GM23338 (cell line): ENCODE results near the gene MIER2.

Experiments used
- CREB1 ChIP-seq: fragments of 250-450 bp; sonication (Bioruptor Pico); IDR thresholded peaks from 2 replicates; pipeline ENCODE4 v1.5.0; 2020; ENCODE audit warnings: low read depth, mild to moderate bottlenecking, moderate library complexity
- CTCF ChIP-seq, 2 experiments: fragments of 200-600 bp in 1 of 2; sonication (generic) in 1 of 2; conservative IDR thresholded peaks; 2 replicates each; pipeline versions ENCODE4 v1.5.1 to v1.6.1; 2016 to 2017; ENCODE audit warnings: antibody characterized with exemption in 2 of 2, low read depth in 2 of 2, mild to moderate bottlenecking in 2 of 2, moderate library complexity in 1 of 2
- ETS1 ChIP-seq: IDR thresholded peaks from 2 replicates; pipeline ENCODE4 v1.6.1; 2016; ENCODE audit warnings: antibody characterized with exemption
- EZH2 ChIP-seq: fragments of 200-600 bp; sonication (generic); IDR thresholded peaks from one replicate; pipeline ENCODE4 v1.8.0; 2017; ENCODE audit warnings: antibody characterized with exemption, mild to moderate bottlenecking, low read depth; ENCODE audit not compliant: unreplicated experiment
- JUNB ChIP-seq: IDR thresholded peaks from one replicate; pipeline ENCODE4 v1.6.1; 2016; ENCODE audit warnings: antibody characterized with exemption; ENCODE audit not compliant: unreplicated experiment
- POLR2AphosphoS5 ChIP-seq: IDR thresholded peaks from 2 replicates; pipeline ENCODE4 v1.6.1; 2016; ENCODE audit warnings: antibody characterized with exemption, low read depth
- REST ChIP-seq: IDR thresholded peaks from one replicate; pipeline ENCODE4 v1.6.1; 2018; ENCODE audit warnings: antibody characterized with exemption; ENCODE audit not compliant: unreplicated experiment
- STAT1 ChIP-seq: IDR thresholded peaks from one replicate; pipeline ENCODE4 v1.6.1; 2016; ENCODE audit warnings: antibody characterized with exemption; ENCODE audit not compliant: unreplicated experiment

GRCh38 chr19:351976-352625 lies 7.5 kb upstream of the MIER2 start:
- TF ChIP-seq EZH2 (no peak), CTCF (conservative IDR thresholded peaks at IDR 0.05; ENCODE audit: low read depth in 2 of 2) (no peak), JUNB (no peak), POLR2AphosphoS5 (no peak), ETS1 (no peak), CREB1 (CRISPR knock-in tag) (no peak), REST (no peak), STAT1 (no peak)
